Measurements from ENCODE around the gene BLNK.

- TF ChIP-seq CTCF (conservative IDR thresholded peaks at IDR 0.05; ENCODE audit: low read depth, low read length) (no peak), EZH2 (IDR thresholded peaks at IDR 0.05; ENCODE audit: borderline replicate concordance, low read depth, low read length, poor library complexity, severe bottlenecking) (no peak)
Measured at GRCh38 chr10:96319754-96320474, 48.5 kb upstream of the BLNK start.

Measured in A673 (cell line).